Mucosa of descending colon (tissue), 3 donors: ENCODE measurements around the gene ACSS1. TPM values are rescaled to one million over a fixed set of nuclear protein-coding genes. Genes with fewer than 3 reads are reported as not detected.

Experiments
- ATAC-seq: fragments of 200-7000 bp; cut with Tn5 transposase; one replicate; pipeline ENCODE4 v1.9.1; 2020; ENCODE audit warnings: mild to moderate bottlenecking, moderate library complexity
- DNase-seq, 3 donors: peaks; one replicate each; pipeline ENCODE4 v3.0.0-alpha.2; 2020
- H3K36me3 ChIP-seq: fragments of 200-600 bp; one replicate; pipeline ENCODE4 v1.8.0; 2021; ENCODE audit warnings: low read depth, mild to moderate bottlenecking
- H3K4me1 ChIP-seq: fragments of 200-600 bp; one replicate; pipeline ENCODE4 v1.8.0; 2021; ENCODE audit warnings: low read depth, mild to moderate bottlenecking
- H3K4me3 ChIP-seq: fragments of 200-600 bp; one replicate; pipeline ENCODE4 v1.8.0; 2021; ENCODE audit warnings: mild to moderate bottlenecking
- H3K9me3 ChIP-seq: fragments of 200-600 bp; one replicate; pipeline ENCODE4 v1.8.0; 2021; ENCODE audit warnings: mild to moderate bottlenecking
- intact Hi-C, 2 donors: fragments of 100-400 bp; cut with DNase I in 1 of 2; cut with micrococcal nuclease in 1 of 2; formaldehyde crosslinking; loops; one replicate each; pipeline versions ENCODE4 v1.11.0 to v1.11.1; 2022; cut with DNase I, micrococcal nuclease
- total RNA-seq, 3 donors: library from RNA; stranded (reverse); fragmentation: NEBNext Ultra II Directional in 2 of 3; extraction: Animal tissue kit (Norgen Biotek cat#: 25700) in 2 of 3; gene quantifications; one replicate each; pipeline versions ENCODE4 v1.2.1 to v1.2.4, GENCODE V29; 2021 to 2023
- TF ChIP-seq, protein P1 (sequence below): fragments of 200-600 bp; IDR thresholded peaks from one replicate; pipeline ENCODE4 v1.8.0; 2022; ENCODE audit warnings: antibody characterized with exemption, mild to moderate bottlenecking
- donor health status: DM: no; HTN: no; CAD: no; lungs with moderate emphysema.
- donor health status: DM: no; HTN: no; CAD: no.
- donor health status: DM: no; HTN: yes; CAD: no.

ACSS1 gene
- total RNA-seq, 3 donors from 2014 or later: 29.8 to 37.9 (median 36.9) TPM

DNA sequence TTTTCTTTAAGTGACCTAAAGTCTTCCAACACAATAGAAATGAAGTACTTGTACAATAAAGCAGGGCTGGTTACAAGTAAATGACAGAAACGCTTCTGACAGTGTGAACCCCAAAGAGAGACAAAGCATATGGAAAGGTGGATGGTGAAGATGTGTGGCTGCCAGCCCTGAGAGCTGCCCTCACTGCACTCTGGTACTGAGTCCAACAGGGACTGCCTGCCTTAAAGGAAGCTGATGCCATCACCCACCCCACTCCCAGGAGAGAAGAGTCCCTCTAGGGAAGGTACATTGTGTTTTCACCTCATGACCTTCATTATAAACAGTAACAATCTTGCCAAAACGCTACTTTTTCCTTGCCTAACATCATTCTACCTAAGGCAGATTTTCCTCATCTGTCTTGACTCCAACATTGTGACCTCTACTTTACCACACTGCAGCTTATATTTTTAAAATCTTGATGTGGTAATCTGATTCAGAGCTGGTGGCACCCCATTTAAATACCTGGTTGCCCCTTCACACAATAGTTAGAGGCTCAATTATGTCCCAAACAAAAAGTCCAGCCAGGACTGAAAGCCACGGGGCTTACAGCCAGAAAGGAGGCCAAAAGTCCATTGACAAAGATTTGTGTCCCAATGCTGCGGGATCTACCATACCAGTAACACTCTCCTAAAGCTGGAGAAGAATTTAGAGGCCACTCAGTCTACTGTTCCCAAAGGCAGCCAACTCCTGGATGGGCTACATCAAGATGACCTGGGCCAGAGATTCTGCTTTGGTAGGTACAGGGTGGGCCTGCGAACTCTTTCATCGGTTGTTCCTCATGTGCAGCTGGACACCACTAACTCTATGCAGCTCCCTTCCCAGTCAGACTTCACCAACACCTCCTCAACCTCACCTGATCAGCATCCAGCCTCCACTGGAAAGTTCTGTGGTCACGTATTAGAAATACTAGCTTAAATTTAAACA, 69.8 kb downstream of the ACSS1 start:
- TF ChIP-seq, protein P1, sequence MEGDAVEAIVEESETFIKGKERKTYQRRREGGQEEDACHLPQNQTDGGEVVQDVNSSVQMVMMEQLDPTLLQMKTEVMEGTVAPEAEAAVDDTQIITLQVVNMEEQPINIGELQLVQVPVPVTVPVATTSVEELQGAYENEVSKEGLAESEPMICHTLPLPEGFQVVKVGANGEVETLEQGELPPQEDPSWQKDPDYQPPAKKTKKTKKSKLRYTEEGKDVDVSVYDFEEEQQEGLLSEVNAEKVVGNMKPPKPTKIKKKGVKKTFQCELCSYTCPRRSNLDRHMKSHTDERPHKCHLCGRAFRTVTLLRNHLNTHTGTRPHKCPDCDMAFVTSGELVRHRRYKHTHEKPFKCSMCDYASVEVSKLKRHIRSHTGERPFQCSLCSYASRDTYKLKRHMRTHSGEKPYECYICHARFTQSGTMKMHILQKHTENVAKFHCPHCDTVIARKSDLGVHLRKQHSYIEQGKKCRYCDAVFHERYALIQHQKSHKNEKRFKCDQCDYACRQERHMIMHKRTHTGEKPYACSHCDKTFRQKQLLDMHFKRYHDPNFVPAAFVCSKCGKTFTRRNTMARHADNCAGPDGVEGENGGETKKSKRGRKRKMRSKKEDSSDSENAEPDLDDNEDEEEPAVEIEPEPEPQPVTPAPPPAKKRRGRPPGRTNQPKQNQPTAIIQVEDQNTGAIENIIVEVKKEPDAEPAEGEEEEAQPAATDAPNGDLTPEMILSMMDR: no peak
- Histone ChIP-seq H3K4me1 (peaks cover 38% of the 10 kb centered on the region), H3K4me3 (no peak overlapping the region), H3K9me3 (no peaks in the 10 kb centered on the region), H3K36me3 (no peaks in the 10 kb centered on the region)
- intact Hi-C loops: no loop called here
- ATAC-seq: no peak
- DNase-seq: no peak

- DNase-seq (no peak), ATAC-seq (no peak)
- intact Hi-C loops: no loop called here
- Histone ChIP-seq H3K4me3 (no peak overlapping the region), H3K9me3 (no peaks in the 10 kb centered on the region), H3K4me1 (peaks cover 38% of the 10 kb centered on the region), H3K36me3 (no peaks in the 10 kb centered on the region)
- TF ChIP-seq, protein P1: no peak
These were observed 70.7 kb downstream of the ACSS1 start for GRCh38 chr20:24987244-24987643.

DNA sequence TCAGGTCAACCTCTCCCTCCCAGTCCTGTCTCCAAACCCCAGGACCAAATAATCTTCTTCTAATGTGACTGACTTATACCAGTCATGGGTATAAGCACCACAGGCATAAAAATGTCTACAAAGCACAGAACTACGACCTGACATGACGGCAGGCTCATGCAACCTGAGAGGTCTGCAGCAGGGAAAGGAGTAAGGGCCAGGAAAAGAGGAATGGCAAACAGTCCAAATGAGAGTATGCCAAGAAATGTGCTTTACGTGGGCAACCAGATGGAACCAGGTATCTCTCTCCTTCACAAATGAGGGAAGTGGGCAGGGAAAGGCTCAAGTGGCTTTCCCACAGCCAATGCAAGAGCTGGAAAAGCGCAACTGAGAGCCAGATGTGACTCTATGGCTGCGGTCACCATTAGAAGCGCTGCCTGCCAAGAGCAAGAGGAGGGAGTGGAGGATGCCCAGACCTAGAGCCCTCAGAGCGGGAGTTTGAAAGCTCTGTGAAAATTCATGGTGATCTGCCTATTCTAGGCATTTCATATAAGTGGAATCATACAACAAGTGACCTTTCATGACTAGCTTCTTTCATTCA, 71.4 kb downstream of the ACSS1 start:
- Histone ChIP-seq H3K9me3 (no peaks in the 10 kb centered on the region), H3K36me3 (no peaks in the 10 kb centered on the region), H3K4me1 (peaks cover 33% of the 10 kb centered on the region), H3K4me3 (no peak overlapping the region)
- DNase-seq: no peak
- TF ChIP-seq, protein P1: no peak
- intact Hi-C loops: no loop called here
- no peak for ATAC-seq

GRCh38 chr20:24985802-24986201, 72.1 kb downstream of the ACSS1 start:
- DNase-seq: no peak

DNA sequence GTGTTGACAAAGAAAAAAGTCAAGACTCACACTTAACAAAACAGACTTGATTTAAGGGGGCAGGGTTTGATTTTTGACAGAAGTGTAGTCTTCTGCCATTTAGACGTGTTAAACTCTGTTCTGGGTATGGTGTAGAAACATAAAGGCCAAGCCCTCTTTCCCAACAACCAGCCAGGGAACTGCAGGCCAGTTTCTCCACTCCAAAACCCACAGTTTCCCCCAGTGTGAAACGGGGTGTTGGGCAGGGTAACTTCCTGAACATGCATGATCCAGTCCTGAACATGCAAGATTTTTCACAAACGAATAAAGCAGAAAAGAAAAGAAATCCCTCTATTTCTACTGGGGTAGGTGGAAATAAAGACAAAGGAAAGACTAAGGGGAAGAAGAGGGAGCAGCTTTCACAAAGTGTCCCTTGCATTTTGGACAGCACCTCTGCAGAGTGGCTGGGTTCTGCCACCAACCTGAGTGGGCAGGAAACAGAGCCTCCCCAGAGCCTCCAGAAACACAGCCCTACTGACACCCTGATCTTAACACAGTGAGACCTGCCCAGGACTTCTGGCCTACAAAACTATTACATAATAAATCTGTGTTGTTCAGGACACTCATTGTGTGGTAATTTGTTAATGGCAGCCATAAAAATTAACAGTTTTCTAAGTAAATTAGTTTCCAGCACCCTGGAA, 72.8 kb downstream of the ACSS1 start:
- TF ChIP-seq, protein P1: no peak
- Histone ChIP-seq H3K9me3 (peaks cover 8% of the 10 kb centered on the region), H3K4me1 (peaks cover 22% of the 10 kb centered on the region), H3K4me3 (no peak overlapping the region), H3K36me3 (no peaks in the 10 kb centered on the region)
- intact Hi-C loops: no loop called here
- DNase-seq (no peak), ATAC-seq (peak; percentile 79)

More at GRCh38 chr20:24985802-24986201, 72.1 kb downstream of the ACSS1 start:
- H3K4me1 ChIP-seq: peaks cover 25% of the 10 kb centered on the region
- ATAC-seq: peak; percentile 60
- peaks cover under 1% of the 10 kb centered on the region for H3K9me3 ChIP-seq
- TF ChIP-seq, protein P1: no peak
- no peak overlapping the region for H3K4me3 ChIP-seq
- intact Hi-C loops: no loop called here
- H3K36me3 ChIP-seq: no peaks in the 10 kb centered on the region
